GM12878 (cell line): ENCODE measurements around the gene CHD5.

Experiments
- EP300 ChIP-seq, 2 experiments: fragments of 150-350 bp in 1 of 2; IDR thresholded peaks; 2 replicates each; pipeline ENCODE4 v1.6.1; 2011 to 2012; ENCODE audit warnings: low read depth in 2 of 2, low read length in 2 of 2, borderline replicate concordance in 1 of 2, improper control_type of control experiment in 1 of 2, inconsistent platforms in 1 of 2; ENCODE audit not compliant: control insufficient read depth in 1 of 2
- NFYB ChIP-seq: IDR thresholded peaks from 2 replicates; pipeline ENCODE4 v1.6.1; 2011; ENCODE audit warnings: low read depth, mild to moderate bottlenecking, low read length, improper control_type of control experiment, moderate library complexity; ENCODE audit not compliant: insufficient read depth
- NRF1 ChIP-seq: conservative IDR thresholded peaks from 2 replicates; pipeline ENCODE4 v1.6.1; 2011; ENCODE audit warnings: mild to moderate bottlenecking, low read depth, low read length, improper control_type of control experiment
- POLR2A ChIP-seq: IDR thresholded peaks from 2 replicates; pipeline ENCODE4 v1.6.1; 2011; ENCODE audit warnings: low read depth, mild to moderate bottlenecking, low read length

DNA sequence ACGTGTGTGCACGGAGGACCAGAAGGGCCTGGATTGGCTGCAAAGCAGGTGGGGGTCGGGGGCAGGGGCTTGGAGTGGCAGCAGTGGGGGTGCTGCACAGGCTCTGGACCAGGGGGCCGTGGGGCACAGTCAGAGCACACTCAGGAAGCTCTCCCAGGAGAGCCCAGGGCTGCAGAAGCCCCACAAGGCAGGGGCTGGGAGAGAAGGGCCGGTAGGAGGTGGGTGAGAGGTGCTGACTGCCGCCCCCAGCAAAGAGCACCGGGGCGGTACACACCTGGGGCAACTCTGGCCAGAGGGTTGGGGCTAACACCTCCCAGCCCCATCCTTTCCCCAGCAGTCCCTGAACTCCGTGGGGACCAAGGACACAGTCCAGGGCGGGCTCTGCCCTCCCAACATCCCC is 13.9 kb downstream of the CHD5 start:
- no peak for TF ChIP-seq NRF1
- no peak for TF ChIP-seq EP300 (IDR thresholded peaks at IDR 0.05; ENCODE audit: borderline replicate concordance in 1 of 2, control insufficient read depth in 1 of 2, low read depth in 2 of 2, low read length in 2 of 2)
- TF ChIP-seq POLR2A = no peak
- TF ChIP-seq NFYB = no peak
